ENCODE data around the gene PAPOLA. TPM values are rescaled to one million over a fixed set of nuclear protein-coding genes. Genes with fewer than 3 reads are reported as not detected.

The PAPOLA gene
- total RNA-seq, 4 donors from 2014 or later: 105 to 155 (median 116) TPM

GRCh38 chr14:96590190-96590864, 88.1 kb downstream of the PAPOLA start:
- Histone ChIP-seq H3K4me1 (peaks cover 7 to 29% (median 12%) of the 10 kb centered on the region in 4 donors), H3K36me3 (no peaks in the 10 kb centered on the region), H3K27ac (replicated peaks in 1 of 4) (no peak overlapping the region), H3K4me3 (no peak overlapping the region), H3K27me3 (peaks cover 0 to 41% (median 6%) of the 10 kb centered on the region in 4 donors), H3K9me3 (no peaks in the 10 kb centered on the region)
- DNase-seq (ENCODE audit: extremely low spot score): no peak
- 83% methylated on average over 9 of the region's 9 CpGs for WGBS
- intact Hi-C loops (cut with DNase I): no loop called here
- TF ChIP-seq CTCF (IDR thresholded peaks at IDR 0.05) (no peak), POLR2A (IDR thresholded peaks at IDR 0.05; ENCODE audit: low read depth) (no peak), EP300 (IDR thresholded peaks at IDR 0.05) (no peak), POLR2AphosphoS5 (IDR thresholded peaks at IDR 0.05) (no peak)

- DNase-seq (ENCODE audit: extremely low spot score): no peak
Observed at GRCh38 chr14:96592591-96593386, 90.6 kb downstream of the PAPOLA start.

GRCh38 chr14:96594961-96595360, 92.8 kb downstream of the PAPOLA start:
- Histone ChIP-seq H3K36me3 (no peaks in the 10 kb centered on the region), H3K9me3 (no peaks in the 10 kb centered on the region), H3K4me1 (peaks cover 7 to 12% (median 12%) of the 10 kb centered on the region in 4 donors), H3K4me3 (no peak overlapping the region), H3K27me3 (peaks cover 0 to 39% (median 4%) of the 10 kb centered on the region in 4 donors), H3K27ac (replicated peaks in 1 of 4) (no peak overlapping the region)
- 71% methylated on average over 5 of the region's 6 CpGs for WGBS
- intact Hi-C loops (cut with DNase I): no loop called here
- TF ChIP-seq CTCF (IDR thresholded peaks at IDR 0.05) (no peak), POLR2AphosphoS5 (IDR thresholded peaks at IDR 0.05) (no peak), EP300 (IDR thresholded peaks at IDR 0.05) (no peak), POLR2A (IDR thresholded peaks at IDR 0.05; ENCODE audit: low read depth) (no peak)
- no peak for DNase-seq (ENCODE audit: extremely low spot score)

More at GRCh38 chr14:96592591-96593386, 90.6 kb downstream of the PAPOLA start:
- peak overlapping the region; percentile 44 to 61 (median 47) for H3K4me3 ChIP-seq
- H3K9me3 ChIP-seq: no peaks in the 10 kb centered on the region
- no peaks in the 10 kb centered on the region for H3K36me3 ChIP-seq
- no peak overlapping the region for H3K27ac ChIP-seq (replicated peaks in 1 of 4)
- peaks cover 0 to 23% (median 4%) of the 10 kb centered on the region in 4 donors for H3K27me3 ChIP-seq
- TF ChIP-seq POLR2AphosphoS5 (IDR thresholded peaks at IDR 0.05) (no peak), CTCF (IDR thresholded peaks at IDR 0.05) (no peak), POLR2A (IDR thresholded peaks at IDR 0.05; ENCODE audit: low read depth) (no peak), EP300 (IDR thresholded peaks at IDR 0.05) (no peak)
- 23% methylated on average over 19 of the region's 54 CpGs for WGBS
- H3K4me1 ChIP-seq: peaks cover 7 to 22% (median 12%) of the 10 kb centered on the region in 4 donors
- intact Hi-C loops (cut with DNase I): no loop called here

- Histone ChIP-seq H3K4me1 (peaks cover 2 to 6% (median 5%) of the 10 kb centered on the region in 4 donors), H3K9me3 (no peaks in the 10 kb centered on the region), H3K27ac (replicated peaks in 1 of 4) (no peak overlapping the region), H3K27me3 (peaks cover 0 to 31% (median under 1%) of the 10 kb centered on the region in 4 donors), H3K36me3 (no peaks in the 10 kb centered on the region), H3K4me3 (no peak overlapping the region)
- intact Hi-C loops (cut with DNase I): no loop called here
- no peak for TF ChIP-seq CTCF (IDR thresholded peaks at IDR 0.05)
- no peak for TF ChIP-seq POLR2AphosphoS5 (IDR thresholded peaks at IDR 0.05)
- no peak for TF ChIP-seq EP300 (IDR thresholded peaks at IDR 0.05)
- TF ChIP-seq POLR2A (IDR thresholded peaks at IDR 0.05; ENCODE audit: low read depth): no peak
- WGBS: 92% methylated on average over 5 of the region's 5 CpGs
- DNase-seq (ENCODE audit: extremely low spot score): no peak
Observed at GRCh38 chr14:96597680-96598079, 95.5 kb downstream of the PAPOLA start.

Data from esophagus muscularis mucosa (tissue), 4 donors.